CD14-positive monocyte (primary cell): Measurements from ENCODE around the gene ZNF668. TPM values are rescaled to one million over a fixed set of nuclear protein-coding genes. Genes with fewer than 3 reads are reported as not detected.
A peak's percentile ranks its signal among the peaks of the same experiment; 100 is the strongest.

ENCODE experiments used
- DNase-seq, 3 donors: peaks; one replicate each; pipeline ENCODE4 v3.0.0-alpha.2; 2011 to 2022
- H2AFZ ChIP-seq: 2 replicates; pipeline ENCODE4 v1.6.0; 2012; ENCODE audit warnings: mild to moderate bottlenecking, low read depth, low read length, inconsistent platforms; ENCODE audit not compliant: insufficient read depth, poor library complexity, severe bottlenecking
- H3K27ac ChIP-seq, 2 donors: 1 replicate in 1 of 2; 2 replicates in 1 of 2; pipeline ENCODE4 v1.5.1; 2012 to 2013; ENCODE audit warnings: low read length in 2 of 2, control low read depth in 1 of 2, inconsistent platforms in 1 of 2, low read depth in 1 of 2, mild to moderate bottlenecking in 1 of 2
- H3K27me3 ChIP-seq, 2 donors: one replicate each; pipeline versions ENCODE4 v1.6.0 to v1.6.1; 2011 to 2013; ENCODE audit warnings: low read length in 2 of 2; ENCODE audit not compliant: control insufficient read depth in 2 of 2, insufficient read depth in 2 of 2
- H3K36me3 ChIP-seq, 2 donors: replicated peaks in 1 of 2; 1 replicate in 1 of 2; 2 replicates in 1 of 2; pipeline versions ENCODE4 v1.5.1 to v1.6.1; 2012 to 2013; ENCODE audit warnings: low read length in 2 of 2, control low read depth in 1 of 2, inconsistent platforms in 1 of 2, mild to moderate bottlenecking in 1 of 2; ENCODE audit not compliant: insufficient read depth in 2 of 2, control insufficient read depth in 1 of 2
- H3K4me1 ChIP-seq, 2 donors: 1 replicate in 1 of 2; 2 replicates in 1 of 2; pipeline versions ENCODE4 v1.5.1 to v1.6.1; 2012 to 2013; ENCODE audit warnings: low read length in 2 of 2, control low read depth in 1 of 2, inconsistent platforms in 1 of 2, mild to moderate bottlenecking in 1 of 2, moderate library complexity in 1 of 2; ENCODE audit not compliant: insufficient read depth in 2 of 2, control insufficient read depth in 1 of 2
- H3K4me2 ChIP-seq: replicated peaks from 2 replicates; pipeline ENCODE3; 2012; ENCODE audit warnings: low read length, moderate library complexity, mild to moderate bottlenecking; ENCODE audit not compliant: poor library complexity, severe bottlenecking; ENCODE audit errors: extremely low read depth
- H3K4me3 ChIP-seq, 3 experiments: fragments of 200-600 bp in 1 of 3; sonication (generic) in 1 of 3; replicated peaks in 1 of 3; 1 replicate in 2 of 3; 2 replicates in 1 of 3; pipeline ENCODE4 v1.5.1; 2011 to 2013; ENCODE audit warnings: low read length in 3 of 3, mild to moderate bottlenecking in 3 of 3, control low read depth in 2 of 3, low read depth in 2 of 3, inconsistent platforms in 1 of 3, moderate library complexity in 1 of 3
- H3K79me2 ChIP-seq: 2 replicates; pipeline ENCODE4 v1.6.0; 2012; ENCODE audit warnings: mild to moderate bottlenecking, control low read depth, inconsistent platforms, low read length, moderate library complexity; ENCODE audit not compliant: insufficient read depth
- H3K9ac ChIP-seq: 2 replicates; pipeline ENCODE4 v1.6.0; 2017; ENCODE audit warnings: low read length, mild to moderate bottlenecking; ENCODE audit not compliant: insufficient read depth, poor library complexity, severe bottlenecking
- H3K9me3 ChIP-seq, 2 donors: replicated peaks in 1 of 2; 1 replicate in 1 of 2; 2 replicates in 1 of 2; pipeline versions ENCODE4 v1.5.1 to v1.6.1; 2012 to 2013; ENCODE audit warnings: low read length in 2 of 2, control low read depth in 1 of 2; ENCODE audit not compliant: control insufficient read depth in 1 of 2, insufficient read depth in 1 of 2
- H4K20me1 ChIP-seq: 2 replicates; pipeline ENCODE4 v1.6.0; 2012; ENCODE audit warnings: mild to moderate bottlenecking, low read length, control low read depth, moderate library complexity; ENCODE audit not compliant: insufficient read depth
- H3K27ac Mint-ChIP-seq, 7 donors: one replicate each; pipeline ENCODE4 v1.8.0; 2020; ENCODE audit warnings: mild to moderate bottlenecking in 7 of 7, mixed read lengths in 7 of 7, moderate library complexity in 6 of 7, inconsistent platforms in 2 of 7
- H3K27me3 Mint-ChIP-seq, 3 donors: one replicate each; pipeline ENCODE4 v1.8.0; 2021 to 2022; ENCODE audit warnings: low read depth in 3 of 3, mild to moderate bottlenecking in 3 of 3, mixed read lengths in 3 of 3, moderate library complexity in 3 of 3, inconsistent platforms in 1 of 3
- H3K36me3 Mint-ChIP-seq, 2 donors: one replicate each; pipeline ENCODE4 v1.8.0; 2020; ENCODE audit warnings: mixed read lengths in 2 of 2, inconsistent platforms in 1 of 2, mild to moderate bottlenecking in 1 of 2
- H3K4me1 Mint-ChIP-seq: one replicate; pipeline ENCODE4 v1.8.0; 2020; ENCODE audit warnings: mild to moderate bottlenecking, mixed read lengths
- H3K4me3 Mint-ChIP-seq, 2 donors: one replicate each; pipeline ENCODE4 v1.8.0; 2020; ENCODE audit warnings: mild to moderate bottlenecking in 2 of 2, mixed read lengths in 2 of 2, moderate library complexity in 1 of 2
- H3K9me3 Mint-ChIP-seq, 7 donors: one replicate each; pipeline ENCODE4 v1.8.0; 2020 to 2022; ENCODE audit warnings: mixed read lengths in 7 of 7, mild to moderate bottlenecking in 6 of 7, moderate library complexity in 6 of 7, inconsistent platforms in 2 of 7
- whole genome bisulfite sequencing: methylation state at CpG from one replicate; pipeline ENCODE4 v1.1.5; 2013; ENCODE audit warnings: missing lambda C conversion rate; ENCODE audit not compliant: insufficient coverage; 5-methylcytosine and 5-hydroxymethylcytosine counted together
- intact Hi-C, 2 donors: fragments of 100-400 bp; cut with micrococcal nuclease; formaldehyde crosslinking; loops; one replicate each; pipeline versions ENCODE4 v1.15.0 to v1.15.1; 2023
- polyA plus RNA-seq, 3 donors: library from polyadenylated mRNA; depleted of rRNA in 1 of 3; unstranded in 2 of 3; stranded (reverse) in 1 of 3; fragments of 300-500 nt in 2 of 3; fragments of >200 nt in 1 of 3; fragmentation: Illumina TruSeq in 2 of 3; gene quantifications; 1 replicate in 2 of 3; 2 replicates in 1 of 3; pipeline ENCODE4 v1.2.3, GENCODE V29; 2012 to 2021
- TF ChIP-seq, protein P1 (sequence below): fragments of 200-600 bp; IDR thresholded peaks from one replicate; pipeline ENCODE4 v1.8.0; 2022; ENCODE audit warnings: antibody characterized with exemption, mild to moderate bottlenecking

The ZNF668 gene
- polyA plus RNA-seq, 3 donors: 3.8 to 4.8 (median 4.5) TPM

DNA sequence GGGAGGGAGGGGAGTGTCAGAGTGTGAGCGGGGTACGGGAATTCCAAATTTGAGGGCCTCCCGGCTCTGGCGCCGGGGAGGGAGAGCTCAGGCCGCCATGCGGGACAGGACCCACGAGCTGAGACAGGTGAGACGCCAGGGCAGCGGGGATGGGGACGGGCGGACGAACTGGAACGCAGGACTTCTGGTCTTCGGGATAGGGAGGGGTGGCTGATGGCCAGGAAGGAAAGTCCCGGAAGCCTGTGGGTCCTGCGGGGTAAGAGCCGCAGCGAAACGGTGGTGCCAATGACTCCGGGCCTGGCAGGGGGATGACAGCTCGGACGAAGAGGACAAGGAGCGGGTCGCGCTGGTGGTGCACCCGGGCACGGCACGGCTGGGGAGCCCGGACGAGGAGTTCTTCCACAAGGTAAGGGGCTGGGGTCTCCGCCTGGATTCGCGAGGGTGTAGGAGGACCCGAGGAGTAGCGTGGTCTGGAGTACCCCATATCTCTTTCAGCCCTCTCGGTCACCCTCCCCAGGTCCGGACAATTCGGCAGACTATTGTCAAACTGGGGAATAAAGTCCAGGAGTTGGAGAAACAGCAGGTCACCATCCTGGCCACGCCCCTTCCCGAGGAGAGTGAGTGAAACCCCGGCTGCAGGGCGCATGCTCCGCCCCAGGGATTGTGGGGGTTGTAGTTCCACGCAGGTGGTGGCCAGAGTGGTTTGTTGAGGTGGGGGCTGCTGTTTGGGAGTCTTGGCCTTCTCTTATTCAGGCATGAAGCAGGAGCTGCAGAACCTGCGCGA, 40.1 kb downstream of the ZNF668 start:
- peaks cover 0 to 2% (median 0%) of the 10 kb centered on the region in 7 donors for H3K9me3 Mint-ChIP-seq
- H3K27me3 Mint-ChIP-seq: peaks cover 0 to 3% (median 2%) of the 10 kb centered on the region in 3 donors
- Histone ChIP-seq H3K9ac (peak overlapping the region; percentile 92), H3K9me3 (no peaks in the 10 kb centered on the region), H4K20me1 (peaks cover 22% of the 10 kb centered on the region), H3K27ac (peak overlapping the region; percentile 97 to 100), H3K4me1 (peaks cover 38 to 45% of the 10 kb centered on the region in 2 donors), H3K79me2 (peaks cover 27% of the 10 kb centered on the region), H2AFZ (peak overlapping the region; percentile 70), H3K27me3 (no peaks in the 10 kb centered on the region), H3K4me2 (peak overlapping the region; percentile 85), H3K36me3 (peaks cover 16 to 21% of the 10 kb centered on the region in 2 donors), H3K4me3 (peak overlapping the region; percentile 52 to 96 (median 70))
- 1% methylated on average over 33 of the region's 47 CpGs for WGBS
- TF ChIP-seq, protein P1, sequence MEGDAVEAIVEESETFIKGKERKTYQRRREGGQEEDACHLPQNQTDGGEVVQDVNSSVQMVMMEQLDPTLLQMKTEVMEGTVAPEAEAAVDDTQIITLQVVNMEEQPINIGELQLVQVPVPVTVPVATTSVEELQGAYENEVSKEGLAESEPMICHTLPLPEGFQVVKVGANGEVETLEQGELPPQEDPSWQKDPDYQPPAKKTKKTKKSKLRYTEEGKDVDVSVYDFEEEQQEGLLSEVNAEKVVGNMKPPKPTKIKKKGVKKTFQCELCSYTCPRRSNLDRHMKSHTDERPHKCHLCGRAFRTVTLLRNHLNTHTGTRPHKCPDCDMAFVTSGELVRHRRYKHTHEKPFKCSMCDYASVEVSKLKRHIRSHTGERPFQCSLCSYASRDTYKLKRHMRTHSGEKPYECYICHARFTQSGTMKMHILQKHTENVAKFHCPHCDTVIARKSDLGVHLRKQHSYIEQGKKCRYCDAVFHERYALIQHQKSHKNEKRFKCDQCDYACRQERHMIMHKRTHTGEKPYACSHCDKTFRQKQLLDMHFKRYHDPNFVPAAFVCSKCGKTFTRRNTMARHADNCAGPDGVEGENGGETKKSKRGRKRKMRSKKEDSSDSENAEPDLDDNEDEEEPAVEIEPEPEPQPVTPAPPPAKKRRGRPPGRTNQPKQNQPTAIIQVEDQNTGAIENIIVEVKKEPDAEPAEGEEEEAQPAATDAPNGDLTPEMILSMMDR: no peak
- DNase-seq: peak; percentile 79 to 87 (median 81)
- intact Hi-C loops: loop anchor here (1.0 to 5.0 kb wide), 7 partner anchors 19 to 833 kb away; partner anchors contain the start of genes VKORC1 (in 1 of the 2), ZNF646 (in 1 of the 2) and ZNF668 (in 1 of the 2)
- peaks cover 26 to 28% of the 10 kb centered on the region in 2 donors for H3K36me3 Mint-ChIP-seq
- peak overlapping the region; percentile 97 to 99 (median 99) for H3K27ac Mint-ChIP-seq
- peaks cover 34% of the 10 kb centered on the region for H3K4me1 Mint-ChIP-seq
- peak overlapping the region; percentile 94 to 95 for H3K4me3 Mint-ChIP-seq
